GF-D8 (cell line): ENCODE measurements around the gene FNBP1L.

Experiments
- DNase-seq: peaks from one replicate; lab custom pipeline; 2025; lab: John Stamatoyannopoulos, UW

Gene FNBP1L

DNA sequence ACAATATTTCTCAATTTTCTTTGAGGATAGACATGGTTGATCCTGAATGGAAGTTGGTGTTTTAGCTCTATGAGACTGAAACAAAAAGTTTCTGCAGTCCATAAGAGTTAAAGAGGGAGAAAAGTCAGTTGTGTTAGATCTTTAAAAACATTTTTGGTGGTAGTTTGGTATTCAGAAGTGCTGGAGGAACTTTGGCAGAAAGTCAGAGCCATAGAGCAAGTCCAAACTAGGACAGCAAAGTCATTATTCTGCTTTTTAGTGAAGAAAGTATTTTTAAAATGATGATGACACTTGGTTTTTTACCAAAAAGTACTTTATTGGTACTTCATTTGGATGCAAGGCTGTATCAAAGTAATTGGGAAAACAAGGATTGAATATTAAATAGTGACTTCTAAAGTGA, 41.8 kb downstream of the FNBP1L start:
- no peak for DNase-seq

- no peak for DNase-seq
Observed at GRCh38 chr1:93490357-93490756, 42.4 kb downstream of the FNBP1L start.

GRCh38 chr1:93495911-93496310, 48.0 kb downstream of the FNBP1L start:
- no peak for DNase-seq

DNA sequence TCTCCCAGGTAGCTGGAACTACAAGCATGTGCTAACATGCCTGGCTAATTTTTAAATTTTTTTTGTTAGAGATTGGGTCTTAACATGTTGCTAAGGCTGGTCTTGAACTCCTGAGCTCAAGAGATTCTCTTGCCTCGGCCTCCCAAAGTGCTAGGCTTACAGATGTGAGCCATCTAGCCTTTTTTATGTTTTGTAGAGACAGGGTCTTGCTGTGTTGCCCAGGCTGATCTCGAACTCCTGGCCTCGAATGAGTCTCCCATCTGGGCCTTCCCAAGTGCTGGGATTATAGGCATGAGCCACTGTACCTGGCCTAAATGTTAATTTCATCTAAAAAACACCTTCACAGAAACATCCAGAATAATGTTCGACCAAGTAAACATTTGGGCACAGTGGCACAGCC, 48.6 kb downstream of the FNBP1L start:
- no peak for DNase-seq

DNA sequence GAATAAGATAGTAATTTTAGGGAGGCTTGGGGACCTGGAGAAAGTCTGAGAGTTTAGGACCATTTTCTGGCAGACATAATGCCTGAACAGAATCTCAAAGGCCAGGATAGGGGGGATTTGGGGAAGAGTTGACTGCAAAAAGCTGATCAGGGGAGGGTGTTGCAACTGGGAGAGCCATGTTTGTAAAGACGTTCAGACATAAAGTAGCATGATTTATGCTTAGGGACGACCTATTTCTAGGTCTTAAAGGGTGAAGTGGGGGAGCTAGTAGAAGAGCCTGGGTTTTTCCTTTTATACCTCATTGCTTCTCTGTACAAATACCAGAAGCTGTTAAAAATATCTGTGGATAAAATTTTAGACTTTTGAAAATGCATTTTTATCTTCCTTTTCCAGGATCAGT, 51.2 kb downstream of the FNBP1L start:
- no peak for DNase-seq

- no peak for DNase-seq
Observed at GRCh38 chr1:93499533-93499932, 51.6 kb downstream of the FNBP1L start.

GRCh38 chr1:93500275-93500674, 52.4 kb downstream of the FNBP1L start:
- no peak for DNase-seq

DNA sequence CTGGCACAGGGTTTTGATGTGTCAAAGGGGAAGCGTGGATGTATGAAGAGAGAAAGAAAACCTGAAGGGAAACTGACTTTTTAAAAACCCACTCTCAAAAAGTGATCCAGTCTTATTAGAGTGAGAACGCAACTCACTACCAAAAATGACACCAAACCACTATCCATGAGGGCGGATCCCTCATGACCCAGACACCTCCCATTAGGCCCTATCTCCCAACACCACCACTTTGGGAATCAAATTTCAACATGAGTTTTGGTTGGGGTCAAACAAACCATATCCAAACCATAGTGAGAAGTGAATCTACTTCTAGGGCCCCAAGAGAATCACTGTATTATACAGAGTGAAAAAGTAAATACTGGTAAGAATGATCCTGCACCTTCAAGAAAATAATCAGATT, 53.5 kb downstream of the FNBP1L start:
- no peak for DNase-seq

GRCh38 chr1:93501829-93502369, 54.0 kb downstream of the FNBP1L start:
- DNase-seq: no peak

GRCh38 chr1:93502571-93502970, 54.7 kb downstream of the FNBP1L start:
- DNase-seq: no peak

- no peak for DNase-seq
Observed at GRCh38 chr1:93503163-93503562, 55.2 kb downstream of the FNBP1L start.

DNA sequence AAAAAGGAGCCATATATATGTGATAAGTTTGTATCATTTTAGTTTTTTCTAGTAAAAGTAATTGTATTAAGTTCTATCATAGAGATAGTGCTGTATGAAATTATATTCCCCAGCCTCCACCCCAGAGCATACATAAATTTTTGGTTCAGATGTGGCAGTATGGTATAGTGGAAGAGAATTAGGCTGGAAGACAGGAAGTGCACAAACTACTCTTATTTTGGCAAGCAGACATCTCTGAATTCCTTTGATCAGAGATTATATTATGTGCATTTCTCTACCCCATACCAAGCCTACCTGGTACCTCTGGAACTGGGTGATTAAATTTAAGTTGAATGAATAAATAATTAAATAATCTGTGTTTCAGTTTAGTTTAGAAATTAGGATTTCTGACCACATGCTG, 55.9 kb downstream of the FNBP1L start:
- DNase-seq: no peak

DNA sequence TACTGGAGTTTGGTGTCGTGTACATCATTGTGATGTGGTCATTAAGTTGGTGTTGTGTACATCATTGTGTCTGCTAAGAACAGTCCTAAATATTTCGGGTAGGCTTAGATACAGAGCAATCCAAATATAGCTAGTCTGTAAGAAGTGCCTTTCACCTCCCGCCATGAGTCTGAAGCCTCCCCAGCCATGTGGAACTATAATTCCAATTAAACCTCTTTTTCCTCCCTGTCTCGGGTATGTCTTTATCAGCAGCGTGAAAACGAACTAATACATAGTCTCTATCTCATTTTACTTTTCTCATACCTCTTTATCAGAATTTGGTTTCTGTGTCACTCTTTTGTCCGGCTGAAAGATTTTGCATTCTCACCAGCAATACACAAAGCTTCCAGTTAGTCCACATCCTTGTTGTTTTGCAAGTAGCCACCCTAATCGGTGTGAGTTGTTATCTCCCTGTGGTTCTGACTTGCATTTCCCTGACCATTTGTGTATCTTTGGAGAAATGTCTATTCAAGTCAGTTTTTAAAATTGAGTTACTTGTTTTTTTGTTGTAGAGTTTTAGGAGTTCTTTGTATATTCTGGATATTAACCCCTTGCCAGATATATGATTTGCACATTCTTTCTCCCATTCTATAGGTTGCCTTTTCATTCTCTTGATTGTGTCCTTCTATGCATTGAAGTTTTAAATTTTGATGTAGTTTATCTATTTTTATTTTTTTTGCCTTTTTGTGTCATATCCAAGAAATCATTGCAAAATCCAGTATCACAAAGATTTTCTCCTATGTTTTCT, 56.5 kb downstream of the FNBP1L start:
- no peak for DNase-seq

DNA sequence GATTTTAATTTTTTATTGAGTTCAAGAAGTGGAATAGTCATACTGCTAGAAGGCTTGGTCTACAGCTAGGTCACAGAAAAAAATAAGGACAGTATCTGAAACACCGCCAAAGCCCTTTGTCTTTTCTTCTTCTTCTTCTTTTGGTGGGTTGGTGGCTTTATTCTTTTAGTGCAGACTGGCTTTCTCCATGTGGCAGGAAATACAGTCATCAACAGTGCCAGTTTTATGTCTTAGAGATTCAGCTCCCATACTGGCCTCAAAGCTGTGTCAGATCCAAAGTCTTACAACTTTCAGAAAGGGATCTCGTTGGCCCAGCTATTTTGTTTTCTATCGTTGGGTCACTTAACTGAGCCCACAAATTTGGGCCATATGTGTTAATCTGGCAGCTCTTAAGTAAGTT, 58.2 kb downstream of the FNBP1L start:
- DNase-seq: no peak

GRCh38 chr1:93516164-93516563, 68.2 kb downstream of the FNBP1L start:
- no peak for DNase-seq

- no peak for DNase-seq
Observed at GRCh38 chr1:93518516-93518915, 70.6 kb downstream of the FNBP1L start.

DNA sequence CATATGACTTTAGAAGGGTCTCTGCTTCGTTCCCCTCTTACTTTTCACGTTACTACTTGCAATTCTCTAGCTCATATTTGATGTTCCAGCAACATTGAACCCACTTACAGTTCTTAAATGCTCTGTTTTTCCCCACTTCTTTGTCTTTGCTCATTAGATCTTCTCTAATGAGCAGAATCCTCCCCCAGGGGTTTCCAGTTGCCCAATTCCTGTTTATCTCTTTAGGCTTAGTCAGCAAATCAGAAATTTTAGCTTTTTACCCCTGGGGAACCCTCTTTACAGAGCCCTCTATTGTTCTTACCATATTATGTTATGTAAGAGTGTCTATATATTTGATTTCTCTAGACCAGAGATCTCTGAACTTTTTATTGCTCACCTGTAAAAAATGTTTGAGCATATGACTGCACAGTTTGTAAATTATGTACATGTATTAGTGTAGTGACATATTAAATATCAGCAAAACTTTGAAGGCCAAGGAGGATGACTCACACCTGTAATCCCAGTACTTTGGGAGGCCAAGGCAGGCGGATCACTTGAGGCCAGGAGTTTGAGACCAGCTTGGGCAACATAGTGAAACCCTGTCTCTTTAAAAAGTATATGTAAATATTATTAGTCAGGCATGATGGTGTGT, 71.4 kb downstream of the FNBP1L start:
- no peak for DNase-seq

DNA sequence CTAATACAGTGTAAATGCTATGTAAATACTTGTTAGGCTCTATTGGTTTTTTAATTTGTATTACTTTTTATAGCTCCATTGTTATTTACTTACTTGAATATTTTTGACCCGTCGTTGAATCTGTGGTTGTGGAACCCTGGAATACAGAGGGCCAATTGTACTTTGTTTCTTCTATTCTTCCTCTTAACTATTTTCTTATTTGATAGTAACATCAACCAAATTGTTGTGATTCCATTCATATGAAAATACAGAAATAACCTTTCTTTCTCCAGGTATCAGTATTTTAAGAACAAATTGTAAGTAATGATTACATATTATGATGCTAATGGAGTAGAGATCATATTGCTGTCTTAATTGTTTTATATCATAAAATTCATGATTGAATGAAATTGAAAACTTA, 73.7 kb downstream of the FNBP1L start:
- DNase-seq: no peak

GRCh38 chr1:93522721-93523120, 74.8 kb downstream of the FNBP1L start:
- no peak for DNase-seq

DNA sequence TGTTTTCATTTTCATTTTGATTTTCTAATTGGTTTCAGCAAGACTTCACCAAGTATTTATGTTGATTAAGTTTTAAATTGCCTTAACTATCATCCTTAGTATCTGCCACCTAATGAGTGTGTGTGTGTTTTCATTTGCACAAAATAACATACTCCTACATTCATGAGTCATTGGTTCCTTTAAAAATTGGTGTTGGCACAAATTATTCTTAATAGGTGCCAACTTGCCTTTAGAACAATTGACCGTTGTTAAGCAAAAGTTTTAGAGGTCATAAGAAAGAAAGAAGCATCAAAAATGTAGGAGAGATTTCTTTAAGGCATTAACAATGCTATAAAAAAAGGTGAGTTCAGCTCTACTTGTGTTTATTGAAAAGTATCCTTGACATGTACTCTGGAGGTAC, 77.5 kb downstream of the FNBP1L start:
- DNase-seq: no peak

DNA sequence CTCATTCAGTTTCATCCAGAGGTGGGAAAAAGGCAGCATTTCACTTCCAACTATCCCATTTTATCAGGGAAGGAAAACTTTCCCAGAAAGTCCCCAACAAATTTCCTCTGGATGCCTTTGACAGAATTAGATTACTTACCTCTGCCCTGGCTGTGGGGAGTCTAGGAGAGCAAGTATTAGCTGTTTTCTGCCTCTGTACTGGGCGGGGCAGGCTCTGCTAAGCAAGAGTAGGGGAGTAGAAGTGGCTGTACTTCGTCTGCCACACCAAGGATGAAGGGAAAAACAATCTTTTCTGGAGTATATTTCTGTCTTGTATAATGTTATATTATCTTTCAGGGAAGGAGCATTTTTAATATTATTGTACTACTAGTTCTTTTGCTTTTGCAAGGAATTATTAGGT, 78.5 kb downstream of the FNBP1L start:
- DNase-seq: no peak

DNA sequence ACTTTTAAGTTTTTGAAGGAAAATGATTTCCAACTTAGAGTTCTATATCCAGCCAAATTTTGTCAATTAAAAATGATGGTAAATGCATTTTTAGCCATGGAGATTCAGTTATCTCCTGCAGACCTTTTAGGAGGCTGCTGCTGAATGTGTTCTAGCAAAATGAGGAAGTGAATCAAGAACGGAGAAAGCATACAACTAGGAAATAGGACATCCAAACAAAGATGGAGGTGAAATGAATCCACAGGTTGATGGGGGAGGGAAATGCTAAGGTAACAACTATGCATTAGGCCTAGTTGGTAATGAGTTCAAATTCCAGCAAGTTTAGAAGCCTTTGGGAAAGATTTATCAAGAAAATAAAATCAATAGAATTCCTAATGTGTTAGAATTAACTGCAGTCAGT, 80.5 kb downstream of the FNBP1L start:
- DNase-seq: no peak

GRCh38 chr1:93531193-93531592, 83.3 kb downstream of the FNBP1L start:
- no peak for DNase-seq
